ENCODE results near the gene ZNF653. TPM values are rescaled to one million over a fixed set of nuclear protein-coding genes. Genes with fewer than 3 reads are reported as not detected.

Gene ZNF653
- total RNA-seq, 2 donors from 2014 or later, result 12.3 to 12.6 TPM

DNA sequence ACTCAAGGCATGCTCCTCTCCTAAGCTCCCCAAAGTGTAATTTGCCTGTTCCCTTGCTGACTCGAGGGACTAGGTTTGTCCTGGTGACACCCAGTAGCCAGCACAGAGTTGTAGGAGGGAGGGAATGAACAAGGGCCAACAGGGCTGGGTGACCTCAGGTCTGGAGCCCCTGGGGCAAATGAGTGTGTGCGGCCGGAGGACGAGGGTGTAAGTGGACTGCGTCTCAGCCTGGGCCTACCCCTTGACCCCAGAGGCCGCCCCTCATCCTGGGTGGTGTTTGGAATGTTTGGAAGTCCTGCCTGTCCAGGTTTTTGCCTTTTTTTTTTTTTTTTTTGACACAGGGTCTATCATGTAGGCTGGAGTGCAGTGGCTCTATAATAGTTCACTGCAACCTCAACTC lies 1.3 kb upstream of the ZNF653 start:
- no peaks in the 10 kb centered on the region for H3K4me1 ChIP-seq (ENCODE audit: control insufficient read depth, insufficient read depth, low read length)
- Mint-ChIP-seq H3K27ac (peak overlapping the region; percentile 26), H3K36me3 (ENCODE audit: low read depth) (peaks cover 12% of the 10 kb centered on the region), H3K4me1 (peaks cover 7% of the 10 kb centered on the region), H3K27me3 (ENCODE audit: insufficient read depth) (no peaks in the 10 kb centered on the region), H3K9me3 (no peaks in the 10 kb centered on the region), H3K4me3 (no peak overlapping the region)
- no peaks in the 10 kb centered on the region for H3K27me3 ChIP-seq (ENCODE audit: control insufficient read depth, insufficient read depth, low read length, poor library complexity, severe bottlenecking)
- no peak overlapping the region for H3K9ac ChIP-seq (ENCODE audit: extremely low read depth, low read length, poor library complexity, severe bottlenecking)
- H3K36me3 ChIP-seq (ENCODE audit: control insufficient read depth, insufficient read depth, low read length), result peaks cover 5% of the 10 kb centered on the region
- no peak overlapping the region for H3K4me3 ChIP-seq (ENCODE audit: low read length)
- 97 to 100% methylated on average over 4 to 6 of the region's 6 CpGs for WGBS, 2 experiments (ENCODE audit: insufficient coverage in 1 of 2, insufficient read length in 1 of 2)
- no peaks in the 10 kb centered on the region for H3K9me3 ChIP-seq (ENCODE audit: control insufficient read depth, low read length)
- TF ChIP-seq, protein P1, sequence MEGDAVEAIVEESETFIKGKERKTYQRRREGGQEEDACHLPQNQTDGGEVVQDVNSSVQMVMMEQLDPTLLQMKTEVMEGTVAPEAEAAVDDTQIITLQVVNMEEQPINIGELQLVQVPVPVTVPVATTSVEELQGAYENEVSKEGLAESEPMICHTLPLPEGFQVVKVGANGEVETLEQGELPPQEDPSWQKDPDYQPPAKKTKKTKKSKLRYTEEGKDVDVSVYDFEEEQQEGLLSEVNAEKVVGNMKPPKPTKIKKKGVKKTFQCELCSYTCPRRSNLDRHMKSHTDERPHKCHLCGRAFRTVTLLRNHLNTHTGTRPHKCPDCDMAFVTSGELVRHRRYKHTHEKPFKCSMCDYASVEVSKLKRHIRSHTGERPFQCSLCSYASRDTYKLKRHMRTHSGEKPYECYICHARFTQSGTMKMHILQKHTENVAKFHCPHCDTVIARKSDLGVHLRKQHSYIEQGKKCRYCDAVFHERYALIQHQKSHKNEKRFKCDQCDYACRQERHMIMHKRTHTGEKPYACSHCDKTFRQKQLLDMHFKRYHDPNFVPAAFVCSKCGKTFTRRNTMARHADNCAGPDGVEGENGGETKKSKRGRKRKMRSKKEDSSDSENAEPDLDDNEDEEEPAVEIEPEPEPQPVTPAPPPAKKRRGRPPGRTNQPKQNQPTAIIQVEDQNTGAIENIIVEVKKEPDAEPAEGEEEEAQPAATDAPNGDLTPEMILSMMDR (conservative IDR thresholded peaks at IDR 0.05), result no peak
- H3K27ac ChIP-seq (ENCODE audit: low read depth, low read length), result no peak overlapping the region
- no peak for DNase-seq

DNA sequence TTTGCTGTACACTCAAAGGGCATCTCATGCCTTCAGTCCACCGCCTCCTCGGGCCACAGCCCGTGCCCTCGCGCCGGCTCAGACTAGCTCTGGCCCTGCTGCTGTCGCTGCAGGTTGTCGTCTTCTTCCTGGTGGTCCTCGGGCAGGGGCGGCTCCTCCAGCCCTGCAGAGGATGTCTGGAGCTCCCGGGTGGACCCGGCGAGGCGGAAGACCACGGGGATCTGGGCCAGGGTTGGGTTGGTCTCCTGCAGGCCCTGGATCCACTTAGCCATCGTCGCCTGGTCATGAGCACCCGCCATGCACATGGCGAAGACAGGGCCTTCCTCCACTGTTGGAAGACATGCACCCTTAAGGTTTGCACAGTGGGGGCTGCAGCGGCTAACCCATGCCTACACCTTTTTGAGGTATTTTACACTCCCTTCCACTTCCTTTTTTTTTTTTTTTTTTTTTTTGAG lies 489 bp upstream of the ZNF653 start:
- Mint-ChIP-seq H3K27me3 (ENCODE audit: insufficient read depth) (no peaks in the 10 kb centered on the region), H3K4me1 (peaks cover 7% of the 10 kb centered on the region), H3K27ac (peak overlapping the region; percentile 94), H3K36me3 (ENCODE audit: low read depth) (peaks cover 11% of the 10 kb centered on the region), H3K9me3 (no peaks in the 10 kb centered on the region), H3K4me3 (peak overlapping the region; percentile 72)
- DNase-seq, result no peak
- Histone ChIP-seq H3K4me3 (ENCODE audit: low read length) (peak overlapping the region; percentile 81), H3K4me1 (ENCODE audit: control insufficient read depth, insufficient read depth, low read length) (no peaks in the 10 kb centered on the region), H3K27ac (ENCODE audit: low read depth, low read length) (peak overlapping the region; percentile 44), H3K9me3 (ENCODE audit: control insufficient read depth, low read length) (no peaks in the 10 kb centered on the region), H3K36me3 (ENCODE audit: control insufficient read depth, insufficient read depth, low read length) (peaks cover 1% of the 10 kb centered on the region), H3K27me3 (ENCODE audit: control insufficient read depth, insufficient read depth, low read length, poor library complexity, severe bottlenecking) (no peaks in the 10 kb centered on the region), H3K9ac (ENCODE audit: extremely low read depth, low read length, poor library complexity, severe bottlenecking) (peak overlapping the region; percentile 87)
- TF ChIP-seq, protein P1 (conservative IDR thresholded peaks at IDR 0.05), result no peak
- 69 to 75% methylated on average over 18 to 20 of the region's 20 CpGs for WGBS, 2 experiments (ENCODE audit: insufficient coverage in 1 of 2, insufficient read length in 1 of 2)

DNA sequence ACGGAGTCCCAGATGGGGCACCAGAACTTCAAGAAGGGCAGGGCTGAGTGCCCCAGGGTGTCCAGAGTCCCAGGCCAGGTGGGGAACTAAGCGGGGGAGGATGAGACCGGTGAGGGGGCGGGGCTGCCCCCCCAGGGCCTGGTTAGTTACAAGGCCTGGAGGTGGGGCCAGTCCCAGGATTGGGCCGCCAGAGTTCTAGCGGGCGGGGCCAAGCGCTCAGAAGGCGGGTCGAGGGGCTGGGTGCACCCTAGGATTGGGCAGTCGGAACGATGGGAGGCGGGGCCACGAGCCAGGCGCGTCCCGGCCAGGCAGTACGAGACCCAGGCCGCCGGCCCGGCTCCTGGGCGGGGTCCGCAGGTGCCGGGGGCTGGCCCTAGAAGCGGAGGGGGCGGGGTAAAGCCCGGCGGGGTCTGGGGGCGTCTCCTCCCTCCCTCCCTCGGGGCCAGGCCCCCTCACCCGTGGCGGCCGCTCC lies 571 bp downstream of the ZNF653 start:
- Mint-ChIP-seq H3K4me3 (peak overlapping the region; percentile 72), H3K9me3 (no peaks in the 10 kb centered on the region), H3K36me3 (ENCODE audit: low read depth) (peaks cover 10% of the 10 kb centered on the region), H3K27ac (peak overlapping the region; percentile 91), H3K4me1 (peaks cover 7% of the 10 kb centered on the region), H3K27me3 (ENCODE audit: insufficient read depth) (no peaks in the 10 kb centered on the region)
- Histone ChIP-seq H3K9me3 (ENCODE audit: control insufficient read depth, low read length) (no peaks in the 10 kb centered on the region), H3K27ac (ENCODE audit: low read depth, low read length) (peak overlapping the region; percentile 96), H3K4me3 (ENCODE audit: low read length) (peak overlapping the region; percentile 81), H3K27me3 (ENCODE audit: control insufficient read depth, insufficient read depth, low read length, poor library complexity, severe bottlenecking) (no peaks in the 10 kb centered on the region), H3K9ac (ENCODE audit: extremely low read depth, low read length, poor library complexity, severe bottlenecking) (peak overlapping the region; percentile 87), H3K4me1 (ENCODE audit: control insufficient read depth, insufficient read depth, low read length) (no peaks in the 10 kb centered on the region), H3K36me3 (ENCODE audit: control insufficient read depth, insufficient read depth, low read length) (no peaks in the 10 kb centered on the region)
- TF ChIP-seq, protein P1 (conservative IDR thresholded peaks at IDR 0.05), result no peak
- 0 to 3% methylated on average over 6 to 33 of the region's 33 CpGs for WGBS, 2 experiments (ENCODE audit: insufficient coverage in 1 of 2, insufficient read length in 1 of 2)
- DNase-seq, result peak; percentile 99

All from endodermal cell (in vitro differentiated cells).